Glutamatergic neuron (in vitro differentiated cells): Measurements from ENCODE around the gene WDR62. TPM values are rescaled to one million over a fixed set of nuclear protein-coding genes. Genes with fewer than 3 reads are reported as not detected.
"Not testable (repeated sequence)": the region's sequence is repeated elsewhere in the genome, so short reads cannot be mapped to it uniquely, and the experiment has no call there.

Experiments
- DNase-seq: peaks from one replicate; pipeline ENCODE4 v3.0.0; 2022
- H3K27ac Mint-ChIP-seq: one replicate; pipeline ENCODE4 v1.8.0; 2020; ENCODE audit warnings: mild to moderate bottlenecking, mixed read lengths, inconsistent platforms; ENCODE audit not compliant: unreplicated experiment
- H3K27me3 Mint-ChIP-seq: one replicate; pipeline ENCODE4 v1.8.0; 2020; ENCODE audit warnings: mild to moderate bottlenecking, moderate library complexity, mixed read lengths, inconsistent platforms; ENCODE audit not compliant: unreplicated experiment
- H3K36me3 Mint-ChIP-seq: one replicate; pipeline ENCODE4 v1.8.0; 2020; ENCODE audit warnings: mild to moderate bottlenecking, mixed read lengths, inconsistent platforms; ENCODE audit not compliant: unreplicated experiment
- H3K4me1 Mint-ChIP-seq: one replicate; pipeline ENCODE4 v1.8.0; 2020; ENCODE audit warnings: mild to moderate bottlenecking, low read depth, mixed read lengths, inconsistent platforms; ENCODE audit not compliant: unreplicated experiment
- H3K4me3 Mint-ChIP-seq: one replicate; pipeline ENCODE4 v1.8.0; 2020; ENCODE audit warnings: mild to moderate bottlenecking, mixed read lengths, inconsistent platforms; ENCODE audit not compliant: unreplicated experiment
- H3K9me3 Mint-ChIP-seq: one replicate; pipeline ENCODE4 v1.8.0; 2020; ENCODE audit warnings: mild to moderate bottlenecking, moderate library complexity, mixed read lengths, inconsistent platforms; ENCODE audit not compliant: unreplicated experiment
- CTCF ChIP-seq: fragments of 200-600 bp; sonication (generic); IDR thresholded peaks from one replicate; pipeline ENCODE4 v1.5.0; 2021; ENCODE audit not compliant: partially characterized antibody, unreplicated experiment
- total RNA-seq: library from RNA; stranded (reverse); fragmentation: NEBNext Ultra II Directional; extraction: Animal tissue kit (Norgen Biotek cat#: 25700); gene quantifications from one replicate; pipeline ENCODE4 v1.2.1, GENCODE V29; 2021; ENCODE audit not compliant: unreplicated experiment

WDR62 gene
- total RNA-seq, 1 donor from 2014 or later, result 5.5 TPM

GRCh38 chr19:36121486-36122124 is 66.9 kb downstream of the WDR62 start:
- TF ChIP-seq CTCF, result no peak
- peak overlapping the region; percentile 55 for H3K27ac Mint-ChIP-seq
- peaks cover 5% of the 10 kb centered on the region for H3K36me3 Mint-ChIP-seq
- peaks cover 15% of the 10 kb centered on the region for H3K9me3 Mint-ChIP-seq
- no peak overlapping the region for H3K4me3 Mint-ChIP-seq
- peaks cover 7% of the 10 kb centered on the region for H3K27me3 Mint-ChIP-seq
- no peak for DNase-seq
- H3K4me1 Mint-ChIP-seq, result peaks cover 10% of the 10 kb centered on the region

- Mint-ChIP-seq H3K9me3 (peaks cover 6% of the 10 kb centered on the region), H3K27ac (no peak overlapping the region), H3K36me3 (no peaks in the 10 kb centered on the region), H3K4me3 (no peak overlapping the region), H3K27me3 (no peaks in the 10 kb centered on the region), H3K4me1 (no peaks in the 10 kb centered on the region)
- no peak for TF ChIP-seq CTCF
- no peak for DNase-seq
Measured at GRCh38 chr19:36125557-36125956, 70.9 kb downstream of the WDR62 start.

- no peak for DNase-seq
- no peak for TF ChIP-seq CTCF
- H3K4me1 Mint-ChIP-seq, result no peaks in the 10 kb centered on the region
- peaks cover 3% of the 10 kb centered on the region for H3K9me3 Mint-ChIP-seq
- no peaks in the 10 kb centered on the region for H3K36me3 Mint-ChIP-seq
- peak overlapping the region; percentile 85 for H3K27ac Mint-ChIP-seq
- H3K27me3 Mint-ChIP-seq, result peaks cover 1% of the 10 kb centered on the region
- peak overlapping the region; percentile 92 for H3K4me3 Mint-ChIP-seq
Measured at GRCh38 chr19:36128392-36128736, 73.7 kb downstream of the WDR62 start.

- not testable (repeated sequence) for H3K27ac Mint-ChIP-seq, H3K27me3 Mint-ChIP-seq, H3K4me3 Mint-ChIP-seq, H3K36me3 Mint-ChIP-seq, H3K9me3 Mint-ChIP-seq, H3K4me1 Mint-ChIP-seq, DNase-seq
Measured at GRCh38 chr19:36131221-36131620, 76.5 kb downstream of the WDR62 start.

GRCh38 chr19:36134867-36135266 is 80.2 kb downstream of the WDR62 start:
- not testable (repeated sequence) for H3K9me3 Mint-ChIP-seq, H3K4me1 Mint-ChIP-seq, H3K36me3 Mint-ChIP-seq, H3K27ac Mint-ChIP-seq, H3K27me3 Mint-ChIP-seq, DNase-seq, H3K4me3 Mint-ChIP-seq

- Mint-ChIP-seq H3K27ac (no peak overlapping the region), H3K4me3 (no peak overlapping the region), H3K4me1 (peaks cover 7% of the 10 kb centered on the region), H3K9me3 (peaks cover 7% of the 10 kb centered on the region), H3K36me3 (peaks cover 4% of the 10 kb centered on the region), H3K27me3 (peaks cover 14% of the 10 kb centered on the region)
- no peak for DNase-seq
- TF ChIP-seq CTCF, result no peak
Measured at GRCh38 chr19:36136964-36137686, 82.4 kb downstream of the WDR62 start.
